ENCODE measurements around the gene LRRC36. TPM values are rescaled to one million over a fixed set of nuclear protein-coding genes. Genes with fewer than 3 reads are reported as not detected.
"Not testable (repeated sequence)": the region's sequence is repeated elsewhere in the genome, so short reads cannot be mapped to it uniquely, and the experiment has no call there.

LRRC36 gene
- total and polyA plus RNA-seq, 2 of the 8 experiments (the other 6 are each of a cell fraction or from before 2014, with no cell fraction given): 0.15 TPM; not detected in 1

DNA sequence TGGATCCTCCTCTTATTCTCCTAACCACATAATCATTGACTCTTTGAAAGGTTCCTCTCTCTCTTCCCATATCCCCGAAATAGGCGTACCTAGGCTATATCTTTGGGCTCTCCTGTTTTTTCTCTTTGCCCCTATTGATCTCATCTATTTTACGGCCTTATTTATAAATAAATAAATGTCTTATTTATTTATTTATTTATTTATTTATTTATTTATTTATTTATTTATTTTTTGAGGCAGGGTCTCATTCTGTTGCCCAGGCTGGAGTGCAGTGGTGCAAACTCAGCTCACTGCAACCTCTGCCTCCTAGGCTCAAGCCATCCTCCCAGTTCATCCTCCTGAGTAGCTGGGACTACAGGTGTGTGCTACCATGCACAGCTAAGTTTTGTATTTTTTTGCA, 25.8 kb downstream of the LRRC36 start:
- not testable (repeated sequence) for DNase-seq (ENCODE audit: low read depth in 1 of 2, low spot score in 2 of 2); H2BK12ac ChIP-seq (ENCODE audit: low read depth, low read length); H4K20me1 ChIP-seq (replicated peaks in 1 of 2; ENCODE audit: control insufficient read depth in 1 of 2, insufficient read depth in 2 of 2, low read length in 2 of 2); H4K91ac ChIP-seq (replicated peaks; ENCODE audit: insufficient read length, low read length); H3K27ac ChIP-seq (ENCODE audit: low read depth, low read length); H2BK5ac ChIP-seq (ENCODE audit: low read depth, low read length); H3K14ac ChIP-seq (ENCODE audit: insufficient read length); H3K4ac ChIP-seq (replicated peaks; ENCODE audit: insufficient read length, low read depth, low read length); H3K36me3 ChIP-seq (ENCODE audit: control insufficient read depth in 2 of 4, insufficient read depth in 4 of 4, low read length in 3 of 4); H3K4me2 ChIP-seq (ENCODE audit: insufficient read depth in 1 of 2, low read depth in 2 of 2, low read length in 2 of 2); H3K79me2 ChIP-seq (ENCODE audit: control insufficient read depth in 1 of 2, insufficient read depth in 2 of 2, low read length in 2 of 2); H3K4me1 ChIP-seq (replicated peaks in 1 of 4; ENCODE audit: control insufficient read depth in 3 of 4, insufficient read depth in 4 of 4, low read length in 3 of 4); H3K27me3 ChIP-seq (replicated peaks in 1 of 4; ENCODE audit: control insufficient read depth in 3 of 4, extremely low read depth in 1 of 4, insufficient read depth in 3 of 4, low read length in 3 of 4); H3K23ac ChIP-seq (ENCODE audit: insufficient read length); FAIRE-seq; H2BK20ac ChIP-seq (ENCODE audit: low read length); H3K9me3 ChIP-seq (ENCODE audit: insufficient read depth in 2 of 2, low read depth in 1 of 2, low read length in 1 of 2); H3K56ac ChIP-seq (replicated peaks; ENCODE audit: insufficient read length, low read depth, low read length); H2AFZ ChIP-seq (ENCODE audit: low read length); H4K8ac ChIP-seq (ENCODE audit: extremely low read depth, insufficient read depth, low read length); H3K4me3 ChIP-seq (ENCODE audit: extremely low read depth in 1 of 4, insufficient read depth in 2 of 4, low read depth in 3 of 4, low read length in 4 of 4); H2BK120ac ChIP-seq (replicated peaks; ENCODE audit: low read depth, low read length); H4K5ac ChIP-seq (ENCODE audit: insufficient read length, low read depth, low read length); H3K23me2 ChIP-seq (ENCODE audit: low read depth, low read length); H3K79me1 ChIP-seq (ENCODE audit: low read depth, low read length); H2BK15ac ChIP-seq (ENCODE audit: low read length); H3K18ac ChIP-seq (ENCODE audit: extremely low read depth, low read length); H2AK5ac ChIP-seq (ENCODE audit: low read depth, low read length); H3K9ac ChIP-seq (replicated peaks in 1 of 4; ENCODE audit: extremely low read depth in 1 of 4, low read depth in 3 of 4, low read length in 3 of 4)
- POLR2A ChIA-PET (ENCODE audit: partially characterized antibody): interaction anchor here (0.6 to 1.3 kb wide), 2 partner anchors 13 to 19 kb away, joined by 3 to 4 read pairs; no protein-coding TSS in a partner anchor
- CTCF ChIA-PET (ENCODE audit: partially characterized antibody): interaction anchor here (0.7 to 2.7 kb wide), 12 partner anchors 21 to 142 kb away, joined by 3 to 14 read pairs (median 4); partner anchors contain the start of genes KCTD19, LRRC36, TPPP3 and ZDHHC1
- 86% methylated on average over 3 of the region's 3 CpGs; no CpG with 5 or more reads in 1 of the 2 experiments for WGBS, 2 experiments (ENCODE audit: extremely low coverage in 1 of 2, insufficient coverage in 1 of 2, insufficient read length in 1 of 2, insufficient replicate concordance in 2 of 2, low coverage in 1 of 2, low lambda C conversion rate in 2 of 2, missing lambda C conversion rate in 1 of 2)
